GM21737 (cell line): Measurements from ENCODE around the gene ELOB.

ENCODE experiments used
- ATAC-seq: cut with Tn5 transposase; IDR thresholded peaks from one replicate; pipeline ENCODE4 v1.9.1; 2021; ENCODE audit warnings: mild to moderate bottlenecking, moderate library complexity; ENCODE audit not compliant: unreplicated experiment

ELOB gene

DNA sequence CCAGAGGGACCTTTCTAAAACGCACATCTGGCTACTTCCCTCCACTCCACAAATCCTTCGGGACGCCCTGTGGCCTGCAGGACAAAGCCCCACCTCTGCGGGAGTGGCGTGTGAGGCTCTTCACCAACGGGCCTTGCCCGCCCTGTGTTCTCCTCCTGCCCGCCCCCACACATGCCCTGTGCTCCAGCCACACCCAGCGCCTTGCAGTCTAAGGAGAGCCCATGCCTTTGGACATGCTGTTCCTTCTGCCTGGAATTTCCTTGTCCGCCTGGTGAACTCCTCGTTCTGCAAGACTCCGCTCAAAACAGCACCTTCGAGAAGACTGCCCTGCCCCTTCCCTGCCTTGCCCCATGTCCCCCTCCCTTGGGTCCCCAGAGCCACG lies 7.4 kb downstream of the ELOB start:
- no peak for ATAC-seq

DNA sequence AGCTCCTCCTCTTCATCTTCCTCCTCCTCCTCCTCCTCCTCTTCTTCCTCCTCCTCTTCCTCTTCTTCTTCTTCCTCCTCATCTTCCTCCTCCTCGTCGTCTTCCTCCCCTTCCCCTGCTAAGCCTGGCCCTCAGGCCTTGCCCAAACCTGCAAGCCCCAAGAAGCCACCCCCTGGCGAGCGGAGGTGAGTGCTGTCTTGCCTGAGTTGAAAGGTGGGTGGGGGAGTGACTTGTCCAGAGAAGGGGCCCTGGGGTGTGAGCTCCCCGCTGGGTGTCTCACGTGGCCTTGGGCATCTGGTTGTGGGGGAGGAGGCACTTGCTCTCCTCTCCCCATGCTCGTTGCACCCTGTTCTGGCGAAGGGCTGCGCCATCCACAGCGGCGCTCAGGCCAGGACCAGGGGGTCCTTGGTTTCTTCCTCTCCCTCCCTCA lies 8.0 kb downstream of the ELOB start:
- ATAC-seq, result no peak

DNA sequence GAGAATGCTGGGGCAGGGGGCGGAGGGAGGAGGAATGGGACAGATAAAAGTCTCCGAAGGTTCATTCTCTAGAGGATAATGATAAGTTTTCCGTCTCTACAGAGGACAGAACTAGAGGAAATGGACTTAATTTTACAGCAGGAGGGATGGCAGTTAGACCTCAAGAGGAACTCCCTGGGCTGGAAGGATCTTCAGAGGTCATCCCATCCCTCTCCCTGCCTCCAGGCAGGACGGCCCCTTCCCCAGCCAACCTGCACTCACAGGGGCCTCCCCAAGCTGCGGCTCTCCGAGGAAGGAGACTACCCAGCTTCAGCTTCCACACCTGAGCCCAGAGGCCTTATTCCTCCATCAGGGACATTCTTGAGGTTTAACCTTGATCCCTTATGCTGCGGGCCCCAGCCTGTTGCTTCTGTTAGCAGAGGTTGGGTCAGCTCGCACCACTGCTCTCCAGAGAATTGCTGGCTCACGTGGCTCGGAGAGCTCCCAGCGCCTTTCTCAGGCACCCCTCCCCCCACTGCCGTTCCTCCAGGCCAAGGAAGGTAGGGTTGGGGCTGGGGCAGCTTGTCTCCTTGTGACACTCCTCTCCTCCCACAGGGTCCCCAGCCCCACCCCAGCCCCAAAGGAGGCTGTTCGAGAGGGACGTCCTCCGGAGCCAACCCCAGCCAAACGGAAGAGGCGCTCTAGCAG lies 8.5 kb downstream of the ELOB start:
- no peak for ATAC-seq

DNA sequence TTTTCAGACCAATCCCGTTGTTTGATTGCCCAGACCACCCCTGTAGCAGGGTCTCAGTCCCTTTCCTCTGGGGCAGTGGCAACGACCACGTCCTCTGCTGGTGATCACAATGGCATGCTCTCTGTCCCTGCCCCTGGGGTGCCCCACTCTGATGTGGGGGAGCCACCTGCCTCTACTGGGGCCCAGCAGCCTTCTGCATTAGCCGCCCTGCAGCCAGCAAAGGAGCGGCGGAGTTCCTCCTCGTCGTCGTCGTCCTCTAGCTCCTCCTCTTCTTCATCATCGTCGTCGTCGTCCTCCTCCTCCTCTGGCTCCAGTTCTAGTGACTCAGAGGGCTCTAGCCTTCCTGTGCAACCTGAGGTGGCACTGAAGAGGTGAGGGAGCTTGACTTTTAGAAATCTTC lies 9.2 kb downstream of the ELOB start:
- no peak for ATAC-seq

DNA sequence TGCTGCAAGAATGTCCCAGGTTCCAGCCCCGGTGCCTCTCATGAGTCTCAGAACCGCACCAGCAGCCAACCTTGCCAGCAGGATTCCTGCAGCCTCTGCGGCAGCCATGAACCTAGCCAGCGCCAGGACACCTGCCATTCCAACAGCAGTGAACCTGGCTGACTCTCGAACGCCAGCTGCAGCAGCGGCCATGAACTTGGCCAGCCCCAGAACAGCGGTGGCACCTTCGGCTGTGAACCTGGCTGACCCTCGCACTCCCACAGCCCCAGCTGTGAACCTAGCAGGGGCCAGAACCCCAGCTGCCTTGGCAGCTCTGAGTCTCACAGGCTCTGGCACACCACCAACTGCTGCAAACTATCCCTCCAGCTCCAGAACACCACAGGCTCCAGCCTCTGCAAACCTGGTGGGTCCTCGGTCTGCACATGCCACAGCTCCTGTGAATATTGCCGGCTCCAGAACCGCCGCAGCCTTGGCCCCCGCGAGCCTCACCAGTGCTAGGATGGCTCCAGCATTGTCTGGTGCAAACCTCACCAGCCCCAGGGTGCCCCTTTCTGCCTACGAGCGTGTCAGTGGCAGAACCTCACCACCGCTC lies 9.8 kb downstream of the ELOB start:
- ATAC-seq, result no peak

DNA sequence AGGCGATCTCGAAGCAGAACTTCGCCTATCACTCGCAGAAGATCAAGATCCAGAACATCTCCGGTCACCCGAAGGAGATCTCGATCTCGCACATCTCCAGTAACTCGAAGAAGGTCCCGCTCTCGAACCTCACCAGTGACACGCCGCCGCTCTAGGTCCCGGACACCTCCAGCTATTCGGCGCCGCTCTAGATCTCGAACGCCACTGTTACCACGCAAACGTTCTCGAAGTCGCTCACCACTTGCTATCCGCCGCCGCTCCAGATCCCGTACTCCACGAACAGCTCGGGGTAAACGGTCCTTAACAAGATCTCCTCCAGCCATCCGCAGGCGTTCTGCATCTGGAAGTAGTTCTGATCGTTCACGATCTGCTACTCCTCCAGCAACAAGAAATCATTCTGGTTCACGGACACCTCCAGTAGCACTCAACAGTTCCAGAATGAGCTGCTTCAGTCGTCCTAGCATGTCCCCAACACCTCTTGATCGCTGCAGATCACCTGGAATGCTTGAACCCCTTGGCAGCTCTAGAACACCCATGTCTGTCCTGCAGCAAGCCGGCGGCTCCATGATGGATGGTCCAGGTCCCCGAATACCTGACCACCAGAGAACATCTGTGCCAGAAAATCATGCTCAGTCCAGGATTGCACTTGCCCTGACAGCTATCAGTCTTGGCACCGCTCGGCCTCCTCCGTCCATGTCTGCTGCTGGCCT lies 10.5 kb downstream of the ELOB start:
- no peak for ATAC-seq

DNA sequence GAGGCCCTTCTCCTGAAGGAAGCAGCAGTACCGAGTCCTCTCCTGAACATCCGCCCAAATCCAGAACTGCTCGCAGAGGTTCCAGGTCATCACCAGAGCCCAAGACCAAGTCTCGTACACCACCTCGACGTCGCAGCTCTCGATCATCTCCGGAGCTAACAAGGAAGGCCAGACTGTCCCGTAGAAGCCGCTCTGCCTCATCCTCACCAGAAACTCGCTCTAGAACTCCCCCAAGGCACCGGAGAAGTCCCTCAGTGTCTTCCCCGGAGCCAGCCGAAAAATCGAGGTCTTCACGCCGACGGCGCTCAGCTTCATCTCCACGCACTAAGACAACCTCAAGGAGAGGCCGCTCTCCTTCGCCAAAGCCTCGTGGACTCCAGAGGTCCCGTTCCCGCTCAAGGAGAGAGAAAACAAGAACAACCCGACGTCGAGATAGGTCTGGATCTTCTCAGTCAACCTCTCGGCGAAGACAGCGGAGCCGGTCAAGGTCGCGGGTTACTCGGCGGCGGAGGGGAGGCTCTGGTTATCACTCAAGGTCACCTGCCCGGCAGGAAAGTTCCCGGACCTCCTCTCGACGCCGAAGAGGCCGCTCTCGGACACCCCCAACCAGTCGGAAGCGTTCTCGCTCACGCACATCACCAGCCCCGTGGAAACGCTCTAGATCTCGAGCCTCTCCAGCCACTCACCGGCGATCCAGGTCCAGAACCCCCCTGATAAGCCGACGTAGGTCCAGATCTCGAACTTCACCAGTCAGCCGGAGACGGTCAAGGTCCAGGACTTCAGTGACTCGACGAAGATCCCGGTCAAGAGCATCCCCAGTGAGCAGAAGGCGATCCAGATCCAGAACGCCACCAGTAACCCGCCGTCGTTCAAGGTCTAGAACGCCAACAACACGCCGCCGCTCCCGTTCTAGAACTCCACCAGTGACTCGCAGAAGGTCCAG lies 11.3 kb downstream of the ELOB start:
- ATAC-seq, result no peak

DNA sequence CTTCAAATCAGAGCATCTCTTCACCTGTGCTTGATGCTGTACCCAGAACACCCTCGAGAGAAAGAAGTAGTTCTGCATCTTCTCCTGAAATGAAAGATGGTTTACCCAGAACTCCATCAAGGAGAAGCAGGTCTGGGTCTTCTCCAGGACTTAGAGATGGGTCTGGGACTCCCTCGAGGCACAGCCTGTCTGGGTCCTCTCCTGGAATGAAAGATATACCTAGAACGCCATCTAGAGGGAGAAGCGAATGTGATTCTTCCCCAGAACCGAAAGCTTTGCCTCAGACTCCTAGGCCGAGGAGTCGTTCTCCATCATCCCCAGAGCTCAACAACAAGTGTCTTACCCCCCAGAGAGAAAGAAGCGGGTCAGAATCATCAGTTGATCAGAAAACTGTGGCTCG lies 12.4 kb downstream of the ELOB start:
- no peak for ATAC-seq

DNA sequence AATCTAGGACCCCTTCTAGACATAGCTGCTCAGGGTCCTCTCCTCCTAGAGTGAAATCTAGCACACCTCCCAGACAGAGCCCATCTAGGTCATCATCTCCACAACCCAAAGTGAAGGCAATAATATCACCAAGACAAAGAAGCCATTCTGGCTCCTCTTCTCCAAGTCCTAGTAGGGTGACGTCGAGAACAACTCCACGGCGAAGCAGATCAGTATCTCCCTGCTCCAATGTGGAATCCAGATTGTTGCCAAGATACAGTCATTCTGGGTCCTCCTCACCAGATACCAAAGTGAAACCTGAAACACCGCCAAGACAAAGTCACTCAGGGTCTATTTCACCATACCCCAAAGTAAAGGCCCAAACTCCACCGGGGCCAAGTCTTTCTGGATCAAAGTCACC lies 13.9 kb downstream of the ELOB start:
- no peak for ATAC-seq

DNA sequence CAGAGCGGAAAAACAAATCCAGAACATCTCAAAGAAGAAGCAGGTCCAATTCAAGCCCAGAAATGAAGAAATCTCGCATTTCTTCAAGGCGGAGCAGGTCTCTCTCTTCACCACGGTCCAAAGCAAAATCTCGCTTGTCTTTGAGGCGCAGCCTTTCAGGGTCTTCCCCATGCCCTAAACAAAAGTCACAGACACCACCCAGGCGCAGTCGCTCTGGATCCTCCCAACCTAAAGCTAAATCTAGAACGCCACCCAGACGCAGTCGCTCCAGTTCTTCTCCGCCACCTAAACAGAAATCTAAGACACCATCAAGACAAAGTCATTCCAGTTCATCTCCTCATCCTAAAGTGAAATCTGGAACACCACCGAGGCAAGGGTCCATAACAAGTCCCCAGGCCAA lies 14.4 kb downstream of the ELOB start:
- no peak for ATAC-seq

DNA sequence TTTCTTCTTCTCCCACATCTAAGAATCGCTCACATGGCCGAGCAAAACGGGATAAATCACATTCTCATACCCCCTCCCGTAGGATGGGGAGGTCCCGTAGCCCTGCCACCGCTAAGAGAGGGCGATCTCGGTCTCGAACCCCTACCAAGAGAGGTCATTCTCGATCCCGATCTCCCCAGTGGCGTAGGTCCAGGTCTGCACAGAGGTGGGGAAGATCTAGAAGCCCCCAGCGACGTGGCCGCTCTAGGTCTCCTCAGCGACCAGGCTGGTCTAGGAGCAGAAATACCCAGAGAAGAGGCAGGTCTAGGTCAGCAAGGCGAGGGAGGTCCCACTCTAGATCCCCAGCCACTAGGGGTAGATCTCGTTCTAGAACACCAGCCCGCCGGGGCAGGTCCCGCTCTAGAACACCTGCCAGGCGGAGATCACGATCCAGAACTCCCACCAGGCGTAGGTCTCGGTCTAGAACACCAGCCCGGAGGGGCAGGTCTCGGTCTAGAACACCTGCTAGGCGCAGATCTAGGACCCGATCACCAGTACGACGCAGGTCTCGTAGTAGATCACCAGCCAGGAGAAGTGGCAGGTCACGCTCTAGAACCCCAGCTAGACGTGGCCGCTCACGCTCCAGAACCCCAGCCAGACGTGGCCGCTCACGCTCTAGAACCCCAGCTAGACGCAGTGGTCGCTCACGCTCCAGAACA lies 15.0 kb downstream of the ELOB start:
- ATAC-seq, result no peak

DNA sequence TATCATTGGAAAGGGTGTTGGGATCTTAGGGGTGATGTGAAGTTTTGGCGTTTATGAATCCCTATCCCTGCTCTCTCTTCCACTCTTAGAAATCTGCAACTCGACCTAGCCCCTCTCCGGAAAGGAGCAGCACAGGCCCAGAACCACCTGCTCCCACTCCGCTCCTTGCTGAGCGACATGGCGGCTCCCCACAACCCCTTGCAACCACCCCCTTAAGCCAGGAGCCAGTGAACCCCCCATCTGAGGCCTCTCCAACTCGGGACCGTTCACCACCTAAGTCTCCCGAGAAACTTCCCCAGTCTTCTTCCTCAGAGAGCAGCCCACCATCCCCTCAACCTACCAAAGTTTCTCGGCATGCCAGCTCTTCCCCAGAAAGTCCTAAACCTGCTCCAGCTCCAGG lies 15.6 kb downstream of the ELOB start:
- ATAC-seq, result no peak

DNA sequence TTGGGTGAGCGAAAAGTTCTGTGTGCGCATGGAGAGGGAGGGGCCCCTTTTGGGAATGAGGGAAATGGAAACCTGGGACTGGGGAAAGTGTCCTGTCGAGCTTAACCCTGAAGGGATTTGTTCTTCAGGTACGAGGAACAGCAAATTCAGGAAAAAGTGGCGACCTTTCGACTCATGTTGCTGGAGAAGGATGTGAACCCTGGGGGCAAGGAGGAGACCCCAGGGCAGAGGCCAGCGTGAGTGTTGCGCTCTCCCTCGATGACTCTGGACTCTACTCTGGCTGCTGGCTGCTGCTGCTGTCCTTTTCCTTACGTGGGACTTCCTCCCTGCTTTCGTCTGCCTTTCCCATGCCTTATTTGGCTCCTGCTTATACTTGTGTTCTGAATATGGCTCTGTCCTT lies 19.7 kb downstream of the ELOB start:
- ATAC-seq, result no peak

DNA sequence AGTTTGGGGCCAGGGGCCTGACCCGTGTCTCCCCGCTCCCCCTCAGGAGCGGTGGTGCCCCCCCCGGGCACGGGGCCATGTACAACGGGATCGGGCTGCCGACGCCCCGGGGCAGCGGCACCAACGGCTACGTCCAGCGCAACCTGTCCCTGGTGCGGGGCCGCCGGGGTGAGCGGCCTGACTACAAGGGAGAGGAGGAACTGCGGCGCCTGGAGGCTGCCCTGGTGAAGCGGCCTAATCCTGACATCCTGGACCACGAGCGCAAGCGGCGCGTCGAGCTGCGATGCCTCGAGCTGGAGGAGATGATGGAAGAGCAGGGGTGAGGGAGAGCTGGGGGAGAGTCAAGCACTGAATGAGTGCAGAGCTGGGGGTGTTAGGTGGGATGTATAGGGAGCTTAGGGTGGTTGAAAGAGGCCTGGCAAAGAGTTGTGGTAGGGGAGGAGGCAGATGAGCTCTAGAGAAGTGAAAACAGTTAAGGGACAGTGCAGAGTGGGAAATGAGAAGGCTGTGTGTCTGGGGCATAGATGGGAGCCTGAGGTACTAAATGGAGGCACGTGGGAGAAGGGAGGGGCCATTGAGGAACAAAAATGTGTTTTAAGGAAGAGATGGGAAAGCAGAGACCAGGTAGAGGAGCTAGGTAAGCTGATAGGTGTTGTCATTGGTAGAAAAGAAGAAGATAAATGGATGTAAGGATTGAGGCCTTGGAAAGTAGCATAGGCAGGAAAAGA lies 20.6 kb downstream of the ELOB start:
- ATAC-seq, result no peak

DNA sequence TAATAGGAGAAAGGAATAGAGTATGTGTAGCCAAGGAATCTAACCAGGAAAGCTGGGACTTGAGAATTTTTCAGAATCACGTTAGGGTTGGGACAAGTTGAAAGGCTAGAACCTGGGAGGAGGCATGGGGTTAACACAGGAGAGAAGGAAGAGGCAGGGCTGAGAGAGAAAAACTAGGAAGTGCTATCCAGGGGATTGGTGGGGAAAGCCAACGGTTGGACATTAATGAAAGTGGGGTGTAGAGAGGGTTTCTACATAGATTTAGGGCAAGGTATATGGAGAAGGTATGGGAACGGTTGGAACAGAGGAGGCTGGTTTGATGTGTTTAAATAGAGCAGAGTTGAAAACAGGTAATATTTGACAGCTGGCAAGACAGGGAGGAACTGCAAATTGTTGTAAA lies 21.9 kb downstream of the ELOB start:
- no peak for ATAC-seq

DNA sequence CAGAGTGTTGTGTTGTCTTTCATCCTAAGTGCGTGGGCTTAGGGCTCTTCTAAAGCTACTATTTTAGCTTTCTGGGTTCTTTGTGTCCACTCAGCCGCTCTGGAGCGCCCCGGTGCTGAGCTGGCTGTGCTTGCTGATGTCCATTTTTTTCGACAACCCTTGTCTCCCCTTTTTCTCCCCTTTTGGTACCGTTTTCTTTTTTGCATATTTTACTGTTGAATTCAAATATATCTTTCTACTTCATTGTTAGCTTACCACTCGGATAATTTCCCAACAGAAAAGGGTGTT lies 23.4 kb downstream of the ELOB start:
- no peak for ATAC-seq

DNA sequence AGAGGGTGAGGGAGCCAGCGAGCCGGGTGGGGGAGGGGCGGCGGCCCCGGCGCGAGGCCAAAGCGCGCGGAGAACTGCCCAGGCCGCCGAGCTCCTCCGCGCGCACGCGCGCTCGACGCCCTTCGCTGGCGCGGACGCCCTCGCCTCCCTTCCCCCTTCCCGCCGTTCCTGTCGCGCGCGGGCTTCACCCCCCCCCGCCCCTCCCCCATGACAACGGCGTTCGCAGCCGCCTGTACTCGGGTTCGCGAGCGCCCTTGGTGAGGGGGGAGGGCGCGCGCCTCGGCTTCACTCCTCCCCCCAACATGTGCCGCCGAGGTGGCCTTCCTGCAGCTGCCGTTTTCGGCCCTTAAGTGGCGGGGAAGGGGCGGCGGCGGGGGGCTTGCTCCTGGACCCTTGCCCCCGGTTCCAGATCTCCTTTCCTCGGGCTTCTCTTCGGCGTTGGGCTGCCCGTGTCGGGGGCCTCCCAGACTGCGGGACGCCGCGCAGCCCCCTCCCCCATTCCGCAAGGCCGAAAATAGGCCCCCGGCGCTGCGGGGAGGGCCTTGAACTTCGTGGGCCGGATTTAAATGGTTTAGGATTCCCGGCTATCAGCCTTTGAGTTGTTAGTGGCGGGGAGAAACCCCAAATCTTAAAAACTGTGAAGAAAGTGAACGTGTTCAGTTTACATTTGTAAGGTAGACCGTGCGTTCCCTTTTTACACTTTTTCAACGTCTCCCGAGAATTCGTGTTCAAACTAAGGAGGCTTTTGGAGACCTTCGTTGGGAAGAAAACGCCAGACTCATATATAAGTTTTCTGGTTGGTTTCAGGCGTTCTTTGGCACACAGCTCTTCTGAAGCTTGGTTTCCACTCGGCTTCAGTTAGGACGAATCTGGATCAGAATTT lies 24.0 kb downstream of the ELOB start:
- ATAC-seq, result peak; percentile 34

DNA sequence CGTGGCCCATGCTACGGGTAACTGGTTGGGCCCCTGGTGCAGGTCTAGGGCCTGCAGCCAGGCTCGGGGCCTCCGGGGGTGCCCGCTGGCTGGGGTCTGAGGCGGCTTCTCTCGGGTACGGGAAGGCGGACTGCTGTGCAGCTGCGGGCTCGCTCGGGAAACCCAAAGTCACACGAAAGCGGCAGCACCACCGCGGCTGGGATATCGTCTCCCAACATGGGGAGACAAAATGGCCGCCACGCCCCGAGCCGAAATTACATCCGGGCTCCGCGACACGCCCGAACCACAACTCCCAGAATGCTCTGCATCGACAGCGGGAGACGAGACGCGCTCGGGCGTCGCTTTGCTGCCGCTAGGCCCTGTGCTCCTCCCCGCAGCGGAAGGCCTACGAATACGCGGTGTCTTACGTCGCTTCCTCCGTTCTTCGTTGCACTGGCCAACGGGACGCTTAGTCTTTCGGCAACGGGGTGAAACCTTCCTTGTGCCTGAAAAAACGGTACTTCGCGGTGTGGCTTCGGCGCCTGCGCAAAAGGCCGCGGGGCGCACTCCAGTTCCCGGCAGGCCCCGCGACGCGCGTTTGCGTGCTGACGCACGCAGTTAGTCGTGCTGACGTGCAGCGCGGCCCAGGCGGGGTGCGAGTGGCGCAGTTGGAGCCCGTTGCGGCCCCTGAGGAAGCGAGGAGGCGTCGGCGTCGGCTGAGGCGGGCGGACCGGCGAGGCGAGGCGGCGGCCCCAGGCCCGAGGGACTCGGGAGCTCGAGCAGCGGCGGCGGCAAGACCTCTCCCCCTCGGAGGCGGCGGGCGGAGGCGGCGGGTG lies 24.8 kb downstream of the ELOB start, which contains the start of gene SRRM2:
TSS of gene SRRM2 (plus strand) at position 604 of the 815 bp plus-strand sequence. CDS start 3,727 bp downstream, outside the sequence.
- ATAC-seq, result peak; percentile 70
